BLaER1 (cell line): Measurements from ENCODE around the gene OR13J1.

Experiments used
- H3K27ac ChIP-seq: shearing (Covaris generic); formaldehyde crosslinking; 2 replicates; pipeline ENCODE4 v1.8.1; 2022
- H3K27me3 ChIP-seq: shearing (Covaris generic); formaldehyde crosslinking; 2 replicates; pipeline ENCODE4 v1.8.1; 2022
- H3K36me3 ChIP-seq: shearing (Covaris generic); formaldehyde crosslinking; 2 replicates; pipeline ENCODE4 v1.8.1; 2022
- H3K4me1 ChIP-seq: shearing (Covaris generic); formaldehyde crosslinking; 2 replicates; pipeline ENCODE4 v1.8.1; 2022
- H3K4me2 ChIP-seq: shearing (Covaris generic); formaldehyde crosslinking; 2 replicates; pipeline ENCODE4 v1.8.1; 2022
- H3K4me3 ChIP-seq: shearing (Covaris generic); formaldehyde crosslinking; 2 replicates; pipeline ENCODE4 v1.8.1; 2022
- H3K9ac ChIP-seq: shearing (Covaris generic); formaldehyde crosslinking; 2 replicates; pipeline ENCODE4 v1.8.1; 2022
- H3K9me3 ChIP-seq: shearing (Covaris generic); formaldehyde crosslinking; 2 replicates; pipeline ENCODE4 v1.8.1; 2022
- H4K20me1 ChIP-seq: shearing (Covaris generic); formaldehyde crosslinking; 2 replicates; pipeline ENCODE4 v1.8.1; 2022
- Cebpa-rat ChIP-seq: shearing (Covaris generic); IDR thresholded peaks from 2 replicates; pipeline ENCODE4 v1.8.1; 2022

The OR13J1 gene

GRCh38 chr9:35882996-35883395 lies 12.8 kb upstream of the OR13J1 start:
- Histone ChIP-seq H3K4me2 (no peak overlapping the region), H3K4me1 (no peaks in the 10 kb centered on the region), H3K27me3 (no peaks in the 10 kb centered on the region), H3K27ac (no peak overlapping the region), H3K9ac (no peak overlapping the region), H3K4me3 (no peak overlapping the region), H3K36me3 (no peaks in the 10 kb centered on the region), H4K20me1 (no peaks in the 10 kb centered on the region), H3K9me3 (no peaks in the 10 kb centered on the region)
- no peak for TF ChIP-seq Cebpa-rat

- H3K9ac ChIP-seq, result no peak overlapping the region
- H3K4me1 ChIP-seq, result no peaks in the 10 kb centered on the region
- no peak overlapping the region for H3K4me3 ChIP-seq
- no peaks in the 10 kb centered on the region for H4K20me1 ChIP-seq
- no peaks in the 10 kb centered on the region for H3K27me3 ChIP-seq
- no peaks in the 10 kb centered on the region for H3K36me3 ChIP-seq
- no peak overlapping the region for H3K4me2 ChIP-seq
- H3K9me3 ChIP-seq, result peaks cover 6% of the 10 kb centered on the region
- no peak for TF ChIP-seq Cebpa-rat
- H3K27ac ChIP-seq, result no peak overlapping the region
Measured at GRCh38 chr9:35882263-35882848, 12.2 kb upstream of the OR13J1 start.

GRCh38 chr9:35872505-35872904 lies 2.3 kb upstream of the OR13J1 start:
- H3K4me3 ChIP-seq, result no peak overlapping the region
- H3K9ac ChIP-seq, result no peak overlapping the region
- TF ChIP-seq Cebpa-rat, result no peak
- no peak overlapping the region for H3K27ac ChIP-seq
- no peaks in the 10 kb centered on the region for H4K20me1 ChIP-seq
- no peak overlapping the region for H3K4me2 ChIP-seq
- peaks cover 10% of the 10 kb centered on the region for H3K9me3 ChIP-seq
- no peaks in the 10 kb centered on the region for H3K4me1 ChIP-seq
- H3K27me3 ChIP-seq, result no peaks in the 10 kb centered on the region
- no peaks in the 10 kb centered on the region for H3K36me3 ChIP-seq

- no peaks in the 10 kb centered on the region for H3K27me3 ChIP-seq
- no peak overlapping the region for H3K9ac ChIP-seq
- no peak overlapping the region for H3K4me2 ChIP-seq
- no peak overlapping the region for H3K4me3 ChIP-seq
- H4K20me1 ChIP-seq, result no peaks in the 10 kb centered on the region
- no peaks in the 10 kb centered on the region for H3K4me1 ChIP-seq
- H3K9me3 ChIP-seq, result peaks cover 1% of the 10 kb centered on the region; the same call in 1 of the 2 replicates
- no peak for TF ChIP-seq Cebpa-rat
- no peak overlapping the region for H3K27ac ChIP-seq
- no peaks in the 10 kb centered on the region for H3K36me3 ChIP-seq
Measured at GRCh38 chr9:35871545-35871944, 1.3 kb upstream of the OR13J1 start.

- H3K4me3 ChIP-seq, result no peak overlapping the region
- H3K9ac ChIP-seq, result no peak overlapping the region
- no peak for TF ChIP-seq Cebpa-rat
- H3K4me1 ChIP-seq, result no peaks in the 10 kb centered on the region
- no peaks in the 10 kb centered on the region for H3K9me3 ChIP-seq
- no peak overlapping the region for H3K27ac ChIP-seq
- no peaks in the 10 kb centered on the region for H3K36me3 ChIP-seq
- no peaks in the 10 kb centered on the region for H4K20me1 ChIP-seq
- no peak overlapping the region for H3K4me2 ChIP-seq
- H3K27me3 ChIP-seq, result no peaks in the 10 kb centered on the region
Measured at GRCh38 chr9:35869621-35870216, 482 bp downstream of the OR13J1 start.

GRCh38 chr9:35868933-35869332 lies 1.3 kb downstream of the OR13J1 start:
- Histone ChIP-seq H3K9ac (no peak overlapping the region), H3K27me3 (no peaks in the 10 kb centered on the region), H3K36me3 (no peaks in the 10 kb centered on the region), H3K27ac (no peak overlapping the region), H3K4me3 (no peak overlapping the region), H3K4me1 (no peaks in the 10 kb centered on the region), H4K20me1 (no peaks in the 10 kb centered on the region), H3K4me2 (no peak overlapping the region), H3K9me3 (no peaks in the 10 kb centered on the region)
- 0 out of 2 replicates have a peak, but pooled peaks have one; percentile 43 for TF ChIP-seq Cebpa-rat

GRCh38 chr9:35867538-35867937 lies 2.7 kb downstream of the OR13J1 start:
- Histone ChIP-seq H3K4me2 (no peak overlapping the region), H3K9me3 (no peaks in the 10 kb centered on the region), H3K9ac (no peak overlapping the region), H3K27me3 (no peaks in the 10 kb centered on the region), H3K4me1 (no peaks in the 10 kb centered on the region), H3K27ac (no peak overlapping the region), H4K20me1 (no peaks in the 10 kb centered on the region), H3K4me3 (no peak overlapping the region), H3K36me3 (no peaks in the 10 kb centered on the region)
- no peak for TF ChIP-seq Cebpa-rat

- no peak overlapping the region for H3K27ac ChIP-seq
- H3K27me3 ChIP-seq, result no peaks in the 10 kb centered on the region
- TF ChIP-seq Cebpa-rat, result no peak
Measured at GRCh38 chr9:35864695-35865255, 5.4 kb downstream of the OR13J1 start.

GRCh38 chr9:35863583-35863982 lies 6.6 kb downstream of the OR13J1 start:
- Histone ChIP-seq H4K20me1 (no peaks in the 10 kb centered on the region), H3K4me2 (no peak overlapping the region), H3K27ac (no peak overlapping the region), H3K9ac (no peak overlapping the region), H3K9me3 (no peaks in the 10 kb centered on the region), H3K4me3 (no peak overlapping the region), H3K27me3 (no peaks in the 10 kb centered on the region), H3K4me1 (no peaks in the 10 kb centered on the region), H3K36me3 (no peaks in the 10 kb centered on the region)
- no peak for TF ChIP-seq Cebpa-rat

More at GRCh38 chr9:35864695-35865255, 5.4 kb downstream of the OR13J1 start:
- Histone ChIP-seq H3K4me3 (no peak overlapping the region), H3K4me1 (no peaks in the 10 kb centered on the region), H3K4me2 (no peak overlapping the region), H3K36me3 (no peaks in the 10 kb centered on the region), H4K20me1 (no peaks in the 10 kb centered on the region), H3K9ac (no peak overlapping the region), H3K9me3 (no peaks in the 10 kb centered on the region)

GRCh38 chr9:35862328-35862727 lies 7.9 kb downstream of the OR13J1 start:
- Histone ChIP-seq H3K9ac (no peak overlapping the region), H3K4me2 (no peak overlapping the region), H4K20me1 (no peaks in the 10 kb centered on the region), H3K9me3 (no peaks in the 10 kb centered on the region), H3K4me1 (no peaks in the 10 kb centered on the region), H3K27ac (no peak overlapping the region), H3K4me3 (no peak overlapping the region), H3K27me3 (no peaks in the 10 kb centered on the region), H3K36me3 (no peaks in the 10 kb centered on the region)
- no peak for TF ChIP-seq Cebpa-rat
